GM21423 (cell line): ENCODE measurements around the gene DNAJB13.

Experiments used
- ATAC-seq: cut with Tn5 transposase; IDR thresholded peaks from one replicate; pipeline ENCODE4 v1.9.1; 2021; ENCODE audit warnings: mild to moderate bottlenecking, moderate library complexity; ENCODE audit not compliant: unreplicated experiment

DNAJB13 gene

DNA sequence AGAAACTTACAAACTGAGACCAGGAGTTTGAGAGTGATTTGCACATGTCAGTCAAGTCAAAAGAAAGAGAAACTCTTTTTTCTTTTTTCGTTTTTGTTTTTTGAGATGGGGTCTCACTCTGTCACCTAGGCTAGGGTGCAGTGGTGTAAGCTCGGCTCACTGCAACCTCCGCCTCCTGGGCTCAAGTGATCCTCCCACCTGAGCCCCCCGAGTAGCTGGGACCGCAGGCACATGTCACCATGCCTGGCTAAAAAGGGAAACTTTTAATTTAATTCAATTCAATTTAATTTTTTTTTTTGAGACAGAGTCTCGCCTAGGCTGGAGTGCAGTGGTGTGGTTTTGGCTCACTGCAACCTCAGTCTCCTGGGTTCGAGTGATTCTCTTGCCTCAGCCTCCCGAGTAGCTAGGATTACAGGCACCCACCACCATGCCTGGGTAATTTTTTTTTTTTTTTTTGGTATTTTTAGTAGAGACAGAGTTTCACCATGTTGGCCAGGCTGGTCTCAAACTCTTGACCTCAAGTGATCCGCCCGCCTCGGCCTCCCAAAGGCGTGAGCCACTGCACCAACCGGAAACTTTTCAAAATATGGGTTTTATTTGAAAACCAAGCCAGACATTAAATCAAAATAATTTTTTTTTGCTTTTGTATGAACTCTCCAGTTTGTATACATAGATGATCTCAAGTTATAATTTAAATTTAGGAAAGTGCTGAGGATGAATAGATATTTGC, 48.2 kb downstream of the DNAJB13 start:
- no peak for ATAC-seq

- ATAC-seq = no peak
Measured at GRCh38 chr11:73999581-74000306, 48.9 kb downstream of the DNAJB13 start.

DNA sequence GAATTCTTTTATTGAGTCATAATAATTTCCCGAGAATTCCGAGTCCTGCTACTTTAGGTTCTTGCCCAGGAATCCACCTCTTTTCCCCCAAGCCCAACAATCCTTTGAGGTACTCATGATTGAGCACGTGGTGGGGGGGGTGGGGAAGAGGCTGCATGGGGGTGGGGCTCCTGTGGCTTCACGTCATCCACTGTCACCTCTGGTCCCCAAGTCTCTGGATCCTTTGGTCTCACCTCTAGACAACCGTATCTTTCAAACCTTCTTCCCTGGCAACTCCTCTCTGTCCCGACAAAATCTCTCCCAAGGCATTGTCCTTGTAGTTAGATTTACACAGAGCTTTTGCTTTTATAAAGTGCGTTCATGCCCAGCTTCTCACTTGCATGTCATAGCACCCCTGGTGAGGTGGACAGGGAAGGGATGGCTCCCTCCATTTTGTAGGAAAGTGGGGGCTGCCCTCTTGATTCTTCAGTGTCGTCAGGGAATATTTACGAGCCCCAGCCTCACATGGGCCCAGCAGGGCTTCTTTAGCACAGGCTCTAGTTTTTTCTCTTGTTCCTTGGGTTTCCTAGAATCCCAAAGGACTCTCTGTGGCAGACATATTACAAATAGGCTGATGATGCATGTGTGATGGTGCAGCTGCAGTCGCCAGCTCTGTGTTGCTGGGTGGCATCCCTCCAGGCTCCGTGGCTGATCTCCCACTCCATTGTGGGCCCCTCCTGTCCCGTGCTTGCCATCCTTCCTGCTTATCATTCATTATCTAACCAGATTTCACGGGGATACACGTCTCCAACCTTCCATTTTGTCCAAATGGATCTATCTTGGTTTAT, 49.7 kb downstream of the DNAJB13 start:
- no peak for ATAC-seq

- ATAC-seq = no peak
Measured at GRCh38 chr11:74001822-74002286, 51.0 kb downstream of the DNAJB13 start.

DNA sequence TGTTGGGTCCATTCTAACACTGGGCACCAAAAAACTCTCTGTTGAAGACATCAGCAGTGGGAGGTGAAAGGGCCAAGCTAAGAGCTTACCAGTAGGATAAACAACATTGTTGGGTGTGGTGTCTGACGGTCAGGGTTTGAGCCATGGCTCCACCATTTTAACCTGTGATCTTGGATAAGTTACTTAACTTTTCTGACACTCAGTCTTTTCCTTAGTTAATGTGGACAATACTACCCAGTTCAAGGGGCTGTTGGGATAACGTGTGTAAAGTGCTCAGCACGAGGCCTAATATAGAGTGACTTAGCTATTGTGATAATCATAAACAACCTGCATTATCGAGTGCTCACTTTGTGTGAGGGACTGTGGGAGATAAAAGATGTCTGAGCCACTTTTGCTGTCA, 52.0 kb downstream of the DNAJB13 start:
- no peak for ATAC-seq

- ATAC-seq = no peak
Measured at GRCh38 chr11:74004046-74004695, 53.3 kb downstream of the DNAJB13 start.

DNA sequence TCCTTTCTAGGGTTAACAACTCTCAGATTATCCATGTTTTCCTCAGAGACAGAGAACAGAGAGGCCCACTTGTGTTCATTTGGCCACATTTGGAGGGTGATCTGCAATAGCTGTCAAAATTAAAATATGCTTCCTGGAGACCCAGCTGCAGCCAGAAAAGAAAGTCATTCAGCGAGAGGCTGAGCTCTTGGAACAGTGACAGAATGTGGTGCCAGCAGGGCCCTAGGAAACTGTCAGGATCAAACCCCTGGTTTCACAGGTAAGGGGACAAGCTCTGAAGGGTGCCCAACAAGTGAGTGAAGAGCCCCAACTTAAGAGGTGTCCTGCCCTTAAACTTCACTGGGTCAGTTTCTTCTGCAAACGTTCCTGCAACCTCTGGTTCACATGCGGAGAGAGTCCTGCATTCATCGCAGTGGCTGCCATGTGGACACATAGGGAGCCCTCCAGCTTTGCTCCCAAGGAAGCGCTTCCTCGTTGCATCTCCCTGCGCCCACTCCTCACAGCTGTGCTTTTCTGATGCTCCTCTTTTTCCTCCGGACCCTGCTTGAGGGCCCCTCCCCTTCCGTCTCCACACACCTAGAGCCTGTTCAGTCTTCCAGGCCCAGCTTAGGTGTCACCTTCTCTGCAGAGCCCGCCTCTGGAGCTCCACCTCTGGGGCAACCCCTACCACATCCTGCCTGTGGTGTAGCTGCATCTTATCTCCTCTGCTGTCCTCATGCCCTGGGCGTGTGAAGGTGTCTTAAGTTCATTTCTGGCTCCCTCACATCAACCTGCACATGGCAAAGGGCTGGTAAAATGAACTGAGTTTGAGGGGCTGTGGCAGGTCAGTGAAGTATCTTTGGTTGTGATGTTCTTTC, 54.2 kb downstream of the DNAJB13 start:
- peak; percentile 69 for ATAC-seq

DNA sequence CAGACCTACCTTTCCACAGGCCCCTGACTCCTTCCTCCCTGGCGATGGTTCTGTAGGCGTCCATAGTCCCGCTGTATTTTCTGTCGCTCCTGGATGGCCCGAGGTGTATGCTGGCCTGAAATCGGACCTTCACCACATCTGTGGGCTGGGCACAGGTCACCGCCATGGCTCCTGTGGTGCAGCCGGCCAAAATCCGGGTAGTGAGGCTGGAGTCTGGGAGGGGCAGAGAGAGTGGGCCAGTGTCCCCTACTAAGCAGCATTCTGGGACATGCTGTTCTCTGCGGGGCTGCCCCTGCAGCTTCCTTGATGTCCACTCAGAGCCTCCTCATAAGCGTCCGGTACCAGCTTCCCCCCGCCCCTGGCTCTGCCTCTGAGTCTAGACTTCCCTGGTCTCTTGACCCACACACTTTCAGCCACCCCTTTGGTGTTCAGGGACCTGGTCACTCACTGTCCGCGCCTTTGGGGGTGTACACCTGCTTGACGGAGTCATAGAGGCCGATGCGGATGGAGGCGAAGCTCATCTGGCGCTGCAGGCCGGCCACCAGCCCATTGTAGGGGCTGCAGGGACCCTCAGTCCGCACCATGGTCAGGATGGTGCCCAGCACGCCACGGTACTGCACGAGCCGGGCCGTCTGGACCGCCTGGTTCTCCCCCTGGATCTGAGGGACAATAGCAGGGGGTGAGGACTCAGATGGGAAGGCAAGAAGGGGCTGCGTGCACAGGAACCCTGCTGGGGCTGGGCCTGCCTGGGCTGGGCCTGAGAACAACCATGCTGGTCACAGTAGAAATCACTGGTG, 55.1 kb downstream of the DNAJB13 start:
- ATAC-seq = no peak

- ATAC-seq = no peak
Measured at GRCh38 chr11:74006743-74007304, 56.0 kb downstream of the DNAJB13 start.

GRCh38 chr11:74007691-74008372, 57.0 kb downstream of the DNAJB13 start:
- no peak for ATAC-seq

DNA sequence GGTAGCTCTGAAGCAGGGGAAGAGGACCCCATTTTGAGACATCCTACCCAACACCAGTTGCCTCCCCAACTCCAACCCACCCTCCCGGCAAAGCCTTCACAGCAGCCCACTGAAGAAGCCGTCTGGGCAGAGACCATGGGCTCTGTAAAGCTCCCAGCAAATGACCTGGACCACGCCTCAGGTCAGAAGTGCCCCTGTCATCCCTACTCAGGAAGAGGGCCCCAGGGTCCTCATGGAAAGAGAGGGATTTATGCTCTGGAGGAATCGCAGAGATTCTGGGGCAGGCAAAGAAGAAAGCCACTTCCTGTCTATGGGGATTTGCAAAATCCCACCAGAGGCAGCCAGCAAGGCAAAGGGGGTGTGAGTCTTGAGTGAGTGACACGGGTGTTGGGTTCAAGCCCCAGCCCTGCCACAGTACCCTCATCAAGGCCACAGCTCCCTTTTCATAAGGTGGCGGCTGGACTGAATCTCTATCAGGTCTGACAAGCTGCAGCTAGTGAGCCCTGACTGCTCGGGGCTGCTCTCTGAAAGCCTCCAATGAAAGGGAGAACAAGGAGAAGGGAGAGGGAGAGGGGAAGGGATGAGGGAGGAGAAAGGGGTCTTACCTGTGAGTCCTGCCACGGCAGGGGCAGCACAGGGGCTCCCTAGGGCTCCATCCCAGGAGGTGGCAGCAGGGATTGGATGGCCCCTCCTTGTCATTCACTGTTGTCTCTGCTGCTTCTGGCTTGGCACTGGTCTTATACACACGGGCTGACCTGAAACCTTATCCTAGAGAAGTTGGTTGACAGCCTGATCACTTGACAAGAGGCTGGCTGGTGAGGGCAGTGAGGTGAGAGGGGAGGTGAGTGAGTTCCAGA, 57.8 kb downstream of the DNAJB13 start, which contains the start of gene UCP3:
UCP3 (minus strand) TSS at position 713 of the 857 bp plus-strand sequence. CDS start 2,043 bp downstream, outside the sequence.
- no peak for ATAC-seq

DNA sequence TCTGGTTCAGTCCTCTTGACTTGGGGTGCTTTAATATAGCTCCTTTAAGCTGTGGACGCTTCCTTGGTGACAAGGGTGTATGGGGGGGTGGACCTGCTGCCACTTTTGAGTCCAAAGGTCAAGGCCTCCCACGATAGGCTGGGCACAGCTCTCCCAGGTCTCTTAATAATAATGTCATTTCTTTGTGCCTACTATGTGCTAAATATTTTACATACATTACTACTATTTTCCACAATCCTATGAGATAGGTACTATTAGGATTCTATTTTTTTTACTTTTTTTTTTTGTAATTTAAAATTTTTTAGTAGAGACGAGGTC, 58.4 kb downstream of the DNAJB13 start:
- no peak for ATAC-seq

DNA sequence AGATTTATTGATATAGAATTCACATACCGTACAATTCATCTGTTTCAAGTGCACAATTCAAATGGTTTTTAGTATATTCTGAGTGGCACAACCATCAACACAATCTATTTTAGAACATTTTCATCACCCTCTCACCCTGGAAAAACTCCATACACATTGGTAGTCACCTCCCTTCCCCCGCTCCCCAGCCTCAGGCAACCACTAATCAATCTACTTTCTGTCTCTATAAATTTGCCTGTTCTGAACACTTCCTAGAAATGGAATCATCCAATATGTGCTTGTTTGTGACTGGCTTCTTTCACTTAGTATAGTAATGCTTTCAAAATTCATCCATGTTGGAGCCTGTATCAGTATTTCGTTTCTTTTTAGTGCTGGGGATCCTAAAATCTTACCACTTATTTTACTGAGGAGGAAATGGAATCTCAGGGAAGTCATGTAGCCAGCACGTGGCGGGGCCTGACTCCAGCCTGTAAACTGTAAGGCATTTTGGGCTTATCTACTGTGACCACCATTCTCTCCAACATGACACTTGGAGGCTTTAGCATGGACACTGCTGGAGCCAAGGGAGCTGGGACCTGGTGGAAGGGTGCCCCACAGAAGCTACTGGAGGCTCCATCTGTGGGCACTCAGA, 59.0 kb downstream of the DNAJB13 start:
- ATAC-seq = no peak

- no peak for ATAC-seq
Measured at GRCh38 chr11:74010306-74011300, 59.8 kb downstream of the DNAJB13 start.

DNA sequence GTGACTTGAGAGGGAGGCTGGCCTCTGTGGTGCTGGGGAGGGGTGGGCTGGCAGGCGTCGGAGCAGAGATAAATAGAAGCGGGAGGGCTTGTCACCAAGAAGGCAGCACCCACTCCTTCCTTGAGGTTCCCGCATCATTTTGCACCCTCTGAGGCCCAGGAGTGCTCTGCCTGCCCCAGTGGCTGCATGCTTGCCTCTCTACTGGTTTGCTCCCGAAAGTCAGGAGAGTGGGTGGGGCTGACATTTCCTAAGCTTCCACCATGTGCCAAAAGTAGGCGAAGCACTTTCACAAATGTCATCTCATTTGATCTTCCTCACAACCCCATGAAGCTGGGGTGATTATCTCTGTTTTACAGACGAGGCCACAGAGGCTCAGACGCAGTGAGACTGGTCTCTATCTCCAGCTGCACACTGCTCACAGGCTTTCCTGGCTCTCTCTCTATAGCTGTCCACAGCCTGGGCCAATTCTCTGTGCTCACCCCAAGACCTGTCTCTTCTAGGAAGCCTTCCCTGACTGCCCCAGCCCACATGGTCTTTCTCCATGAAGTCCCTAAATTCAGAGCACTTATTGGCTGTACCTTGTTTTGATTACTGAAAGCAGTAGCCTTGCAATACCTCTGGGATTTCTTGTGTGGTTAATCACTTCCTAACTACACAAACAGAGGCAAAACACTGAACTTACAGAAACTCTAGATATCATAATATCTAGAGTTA, 60.7 kb downstream of the DNAJB13 start:
- ATAC-seq = peak; percentile 73
